ENCODE results near the gene INSRR. TPM values are rescaled to one million over a fixed set of nuclear protein-coding genes. Genes with fewer than 3 reads are reported as not detected.

The INSRR gene
- total RNA-seq, 1 donor from 2014 or later = 0.41 TPM

GRCh38 chr1:156807627-156808026 lies 51.3 kb downstream of the INSRR start:
- peaks cover 47% of the 10 kb centered on the region for H3K4me1 ChIP-seq
- no peak for DNase-seq
- TF ChIP-seq CTCF (IDR thresholded peaks at IDR 0.05; ENCODE audit: borderline replicate concordance) = no peak
- no peak overlapping the region for H3K4me3 ChIP-seq
- H3K27ac ChIP-seq (replicated peaks) = peak overlapping the region; percentile 67
- H3K36me3 ChIP-seq = no peaks in the 10 kb centered on the region
- peaks cover 18% of the 10 kb centered on the region for H3K27me3 ChIP-seq (ENCODE audit: low read depth)
- intact Hi-C loops (cut with micrococcal nuclease) = no loop called here
- H3K9me3 ChIP-seq (replicated peaks) = no peaks in the 10 kb centered on the region

GRCh38 chr1:156806512-156807440 lies 52.1 kb downstream of the INSRR start:
- DNase-seq = no peak
- H3K36me3 ChIP-seq = no peaks in the 10 kb centered on the region
- peaks cover 54% of the 10 kb centered on the region for H3K4me1 ChIP-seq
- H3K4me3 ChIP-seq = no peak overlapping the region
- TF ChIP-seq CTCF (IDR thresholded peaks at IDR 0.05; ENCODE audit: borderline replicate concordance) = no peak
- intact Hi-C loops (cut with micrococcal nuclease) = no loop called here
- H3K9me3 ChIP-seq (replicated peaks) = no peaks in the 10 kb centered on the region
- H3K27ac ChIP-seq (replicated peaks) = peak overlapping the region; percentile 67
- H3K27me3 ChIP-seq (ENCODE audit: low read depth) = peaks cover 10% of the 10 kb centered on the region

- H3K9me3 ChIP-seq (replicated peaks) = no peaks in the 10 kb centered on the region
- TF ChIP-seq CTCF (IDR thresholded peaks at IDR 0.05; ENCODE audit: borderline replicate concordance) = no peak
- H3K27ac ChIP-seq (replicated peaks) = peak overlapping the region; percentile 67
- H3K4me1 ChIP-seq = peaks cover 63% of the 10 kb centered on the region
- H3K4me3 ChIP-seq = no peak overlapping the region
- peak; percentile 66 for DNase-seq
- intact Hi-C loops (cut with micrococcal nuclease) = no loop called here
- peaks cover 3% of the 10 kb centered on the region for H3K27me3 ChIP-seq (ENCODE audit: low read depth)
- peaks cover 3% of the 10 kb centered on the region for H3K36me3 ChIP-seq
Observed at GRCh38 chr1:156805766-156806511, 53.0 kb downstream of the INSRR start.

- H3K4me3 ChIP-seq = no peak overlapping the region
- H3K27me3 ChIP-seq (ENCODE audit: low read depth) = no peaks in the 10 kb centered on the region
- H3K9me3 ChIP-seq (replicated peaks) = no peaks in the 10 kb centered on the region
- peaks cover 15% of the 10 kb centered on the region for H3K36me3 ChIP-seq
- no peak for TF ChIP-seq CTCF (IDR thresholded peaks at IDR 0.05; ENCODE audit: borderline replicate concordance)
- H3K4me1 ChIP-seq = peaks cover 74% of the 10 kb centered on the region
- intact Hi-C loops (cut with micrococcal nuclease) = no loop called here
- H3K27ac ChIP-seq (replicated peaks) = no peak overlapping the region
- no peak for DNase-seq
Observed at GRCh38 chr1:156804572-156805243, 54.2 kb downstream of the INSRR start.

GRCh38 chr1:156804026-156804425 lies 54.9 kb downstream of the INSRR start:
- intact Hi-C loops (cut with micrococcal nuclease) = no loop called here
- H3K4me3 ChIP-seq = no peak overlapping the region
- no peaks in the 10 kb centered on the region for H3K27me3 ChIP-seq (ENCODE audit: low read depth)
- no peak for TF ChIP-seq CTCF (IDR thresholded peaks at IDR 0.05; ENCODE audit: borderline replicate concordance)
- no peak for DNase-seq
- no peak overlapping the region for H3K27ac ChIP-seq (replicated peaks)
- no peaks in the 10 kb centered on the region for H3K9me3 ChIP-seq (replicated peaks)
- H3K36me3 ChIP-seq = peaks cover 22% of the 10 kb centered on the region
- H3K4me1 ChIP-seq = peaks cover 74% of the 10 kb centered on the region
